HepG2 (cell line): ENCODE results near the gene SPNS2. TPM values are rescaled to one million over a fixed set of nuclear protein-coding genes. Genes with fewer than 3 reads are reported as not detected.

ENCODE experiments used
- ATAC-seq: fragments of 200-7000 bp; cut with Tn5 transposase; 3 replicates; pipeline ENCODE4 v1.9.1; 2020; ENCODE audit warnings: mild to moderate bottlenecking, moderate library complexity
- BruUV-seq: library from RNA; stranded (reverse); fragments of 400-500 nt; replicated peaks from 2 replicates; lab custom pipeline; 2021; lab: Mats Ljungman, UMichigan
- CTCF ChIA-PET: fragments of 300-600 bp; formaldehyde crosslinking; extraction: SDS; loops from one replicate; lab custom pipeline; 2021; ENCODE audit warnings: low total read pairs, inconsistent platforms, low intra/inter-chr PET ratio; lab: Yijun Ruan, JAX
- POLR2A ChIA-PET: fragments of 350-600 bp; sonication (Branson Sonifier 250); formaldehyde crosslinking; loops from one replicate; lab custom pipeline; 2020; ENCODE audit warnings: antibody characterized with exemption, inconsistent platforms; lab: Yijun Ruan, JAX
- DNase-seq: peaks from one replicate; pipeline ENCODE4 v3.0.0-alpha.2; 2015; ENCODE audit warnings: low spot score
- FAIRE-seq: peaks from 3 replicates; lab custom pipeline; 2011; peaks lifted over from hg19 to GRCh38; lab: Jason Lieb, UNC
- H2AFZ ChIP-seq: one replicate; pipeline ENCODE4 v1.6.1; 2011; ENCODE audit warnings: low read length, inconsistent platforms
- H3K27ac ChIP-seq: fragments of 300-600 bp; 3 replicates; pipeline ENCODE4 v1.8.0; 2011; ENCODE audit warnings: mixed run types, mild to moderate bottlenecking, mixed read lengths, low read length, inconsistent platforms; ENCODE audit not compliant: insufficient read depth; ENCODE audit errors: extremely low read length
- H3K27me3 ChIP-seq, 2 experiments: fragments of 200-600 bp in 1 of 2; 2 replicates in 1 of 2; 3 replicates in 1 of 2; pipeline versions ENCODE4 v1.6.0 to v1.8.0; 2011; ENCODE audit warnings: low read length in 2 of 2, mild to moderate bottlenecking in 2 of 2, moderate library complexity in 2 of 2, inconsistent platforms in 1 of 2; ENCODE audit not compliant: insufficient read depth in 2 of 2, control insufficient read depth in 1 of 2
- H3K36me3 ChIP-seq, 2 experiments: fragments of 200-600 bp in 1 of 2; replicated peaks in 1 of 2; 2 replicates in 1 of 2; 3 replicates in 1 of 2; pipeline versions ENCODE4 v1.5.1 to v1.8.0; 2011; ENCODE audit warnings: low read length in 2 of 2, inconsistent platforms in 1 of 2; ENCODE audit not compliant: insufficient read depth in 2 of 2, control insufficient read depth in 1 of 2
- H3K4me1 ChIP-seq: 2 replicates; pipeline ENCODE4 v1.5.1; 2012; ENCODE audit warnings: low read length, inconsistent platforms; ENCODE audit not compliant: insufficient read depth
- H3K4me2 ChIP-seq: 2 replicates; pipeline ENCODE4 v1.6.0; 2011; ENCODE audit warnings: low read depth, low read length, inconsistent platforms
- H3K4me3 ChIP-seq, 3 experiments: fragments of 200-600 bp in 1 of 3; sonication (generic), shearing (Covaris generic) in 1 of 3; replicated peaks in 1 of 3; 2 replicates each; pipeline ENCODE4 v1.5.1; 2011 to 2016; ENCODE audit warnings: low read length in 3 of 3, inconsistent platforms in 2 of 3, low read depth in 2 of 3, mild to moderate bottlenecking in 2 of 3, control low read depth in 1 of 3, mixed read lengths in 1 of 3; ENCODE audit not compliant: insufficient read depth in 1 of 3
- H3K79me2 ChIP-seq: one replicate; pipeline ENCODE4 v1.6.1; 2011; ENCODE audit warnings: low read length, inconsistent platforms; ENCODE audit not compliant: insufficient read depth
- H3K9ac ChIP-seq: 2 replicates; pipeline ENCODE4 v1.6.0; 2011; ENCODE audit warnings: mild to moderate bottlenecking, low read depth, low read length, inconsistent platforms; ENCODE audit not compliant: insufficient read depth
- H3K9me3 ChIP-seq: 2 replicates; pipeline ENCODE4 v1.5.1; 2012; ENCODE audit warnings: mild to moderate bottlenecking, low read length
- H4K20me1 ChIP-seq: 2 replicates; pipeline ENCODE4 v1.6.0; 2011; ENCODE audit warnings: inconsistent platforms, mild to moderate bottlenecking, low read length, moderate library complexity; ENCODE audit not compliant: insufficient read depth
- ETV5 ChIP-seq: IDR thresholded peaks from 2 replicates; pipeline ENCODE4 v1.6.1; 2018; ENCODE audit warnings: missing biosample characterization, missing genetic modification reagents, inconsistent platforms, borderline replicate concordance
- HDAC1 ChIP-seq: sonication (generic); formaldehyde crosslinking; IDR thresholded peaks from 2 replicates; pipeline ENCODE4 v1.5.1; 2020; ENCODE audit warnings: mild to moderate bottlenecking, missing genetic modification reagents
- HOXA9 ChIP-seq: sonication (generic); formaldehyde crosslinking; IDR thresholded peaks from 2 replicates; pipeline ENCODE4 v1.8.1; 2022; ENCODE audit warnings: missing genetic modification reagents, mild to moderate bottlenecking, moderate library complexity, borderline replicate concordance
- MIER3 ChIP-seq: IDR thresholded peaks from 2 replicates; pipeline ENCODE4 v1.6.1; 2016; ENCODE audit warnings: missing compliant biosample characterization, borderline replicate concordance
- SMAD9 ChIP-seq: sonication (generic); formaldehyde crosslinking; IDR thresholded peaks from 2 replicates; pipeline ENCODE4 v1.5.1; 2020; ENCODE audit warnings: mild to moderate bottlenecking, missing genetic modification reagents
- SMARCE1 ChIP-seq: fragments of 450-650 bp; IDR thresholded peaks from 2 replicates; pipeline ENCODE4 v1.6.1; 2017; ENCODE audit warnings: borderline replicate concordance
- YY1 ChIP-seq: IDR thresholded peaks from 2 replicates; pipeline ENCODE4 v1.6.1; 2011; ENCODE audit warnings: low read length, low read depth, moderate library complexity, mild to moderate bottlenecking; ENCODE audit not compliant: insufficient read depth, insufficient replicate concordance
- ZBTB42 ChIP-seq: sonication (generic); formaldehyde crosslinking; IDR thresholded peaks from 2 replicates; pipeline ENCODE4 v1.5.0; 2020; ENCODE audit warnings: mild to moderate bottlenecking, missing genetic modification reagents
- ZFP90 ChIP-seq: sonication (generic); formaldehyde crosslinking; IDR thresholded peaks from 2 replicates; pipeline ENCODE4 v1.8.0; 2022; ENCODE audit warnings: missing genetic modification reagents, mild to moderate bottlenecking, inconsistent platforms, borderline replicate concordance
- ZNF430 ChIP-seq: sonication (generic); formaldehyde crosslinking; IDR thresholded peaks from 2 replicates; pipeline ENCODE4 v1.9.0; 2021; ENCODE audit warnings: mild to moderate bottlenecking, missing genetic modification reagents
- ZNF552 ChIP-seq: sonication (generic); formaldehyde crosslinking; IDR thresholded peaks from 2 replicates; pipeline ENCODE4 v1.9.0; 2022; ENCODE audit warnings: missing genetic modification reagents, mild to moderate bottlenecking, borderline replicate concordance
- WGBS: methylation state at CpG from one replicate; pipeline ENCODE4 v1.1.6; 2017; ENCODE audit warnings: low lambda C conversion rate; 5-methylcytosine and 5-hydroxymethylcytosine counted together
- in situ Hi-C: cut with HindIII; loops from 2 replicates; pipeline ENCODE4 v1.10.0; 2017; ENCODE audit warnings: low pct_unique_long_range_greater_than_20kb; ENCODE audit not compliant: extremely low pct_ligation_motif_present
- intact Hi-C: fragments of 100-400 bp; cut with micrococcal nuclease; formaldehyde crosslinking; loops from one replicate; pipeline ENCODE4 v1.10.0; 2022; ENCODE audit not compliant: unreplicated experiment
- polyA plus RNA-seq, 8 experiments: library from polyadenylated mRNA; depleted of rRNA in 3 of 8; stranded (reverse) in 7 of 8; unstranded in 1 of 8; fragments of >200 nt; fragmentation: Illumina TruSeq in 4 of 8; extraction: Trizol in 4 of 8; gene quantifications; 2 replicates each; pipeline versions ENCODE4 v1.2.1 to v1.2.3, GENCODE V29; 2011 to 2016; ENCODE audit warnings: low read depth in 4 of 8, missing spikeins in 1 of 8, mixed read lengths in 1 of 8; ENCODE audit not compliant: insufficient read depth in 1 of 8
- total RNA-seq, 5 experiments: library from RNA; depleted of rRNA; stranded (reverse); fragments of >200 nt; fragmentation: Illumina TruSeq; extraction: Trizol; gene quantifications; 2 replicates each; pipeline ENCODE4 v1.2.3, GENCODE V29; 2016; ENCODE audit warnings: low read depth in 1 of 5
- TF ChIP-seq, protein P1 (sequence below): sonication (generic); formaldehyde crosslinking; conservative IDR thresholded peaks from 2 replicates; pipeline ENCODE4 v1.4.0; 2020; ENCODE audit warnings: missing genetic modification reagents
- TF ChIP-seq, protein P2 (sequence below): sonication (generic); formaldehyde crosslinking; IDR thresholded peaks from 2 replicates; pipeline ENCODE4 v1.5.0; 2020; ENCODE audit warnings: missing genetic modification reagents
- TF ChIP-seq, protein P3 (sequence below): sonication (generic); formaldehyde crosslinking; IDR thresholded peaks from 2 replicates; pipeline ENCODE4 v1.8.1; 2023; ENCODE audit warnings: mild to moderate bottlenecking, missing genetic modification reagents, borderline replicate concordance

The SPNS2 gene
- total and polyA plus RNA-seq, 2 of the 13 experiments (the other 11 are each of a cell fraction or from before 2014, with no cell fraction given), result 0.01 TPM; not detected in 1

DNA sequence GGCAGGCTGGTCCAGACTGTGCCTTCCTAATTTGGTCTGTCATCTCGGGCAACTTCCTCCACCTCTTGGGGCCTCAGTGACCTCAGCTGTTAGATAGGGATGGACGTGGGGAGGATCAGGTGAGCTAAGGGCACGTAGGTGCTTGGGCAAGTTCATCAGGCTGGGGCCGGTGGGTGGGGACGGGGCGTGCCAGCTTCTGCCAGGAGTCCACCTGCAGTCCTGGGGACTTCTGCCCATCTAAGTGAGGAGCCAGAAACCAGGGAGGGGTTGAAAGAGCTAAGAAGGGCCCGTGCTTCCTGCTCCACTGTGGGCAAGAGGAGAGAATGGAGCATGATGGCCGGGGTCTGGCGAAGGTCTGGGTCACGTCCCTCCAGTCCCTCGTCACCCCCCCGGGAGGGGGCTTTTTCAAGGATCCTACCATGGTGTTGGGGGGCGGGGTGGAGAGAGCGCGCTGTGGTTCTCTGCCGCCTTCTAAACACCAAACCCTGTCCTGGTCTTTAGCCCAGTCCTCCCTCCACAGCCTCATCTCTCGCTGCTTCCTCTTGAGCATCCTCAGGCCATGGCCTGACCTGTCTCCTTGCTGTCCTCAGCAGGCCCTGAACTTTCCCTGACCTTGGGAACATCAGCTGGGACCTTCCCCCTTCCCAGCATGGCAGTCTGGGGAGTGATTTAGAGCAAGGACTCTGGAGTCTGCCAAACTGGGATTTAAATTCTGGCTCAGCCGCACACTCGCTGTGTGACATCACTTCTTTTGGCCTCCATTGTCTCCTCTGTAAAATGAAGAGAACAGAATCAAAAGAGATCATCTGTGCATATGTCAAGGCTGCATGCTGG is 21.6 kb downstream of the SPNS2 start:
- H3K36me3 ChIP-seq, result no peaks in the 10 kb centered on the region
- H3K79me2 ChIP-seq, result no peaks in the 10 kb centered on the region
- FAIRE-seq (no peak), DNase-seq (no peak), ATAC-seq (no peak)
- H3K4me3 ChIP-seq, result peak overlapping the region in 1 of 3 experiments; percentile 44; a peak in 1 of 6 replicates
- no peak overlapping the region for H3K27ac ChIP-seq
- intact Hi-C loops (no loop called here), in situ Hi-C loops (no loop called here)
- POLR2A ChIA-PET, result no interaction called here
- no TSS peak for BruUV-seq
- CTCF ChIA-PET, result no interaction called here
- H2AFZ ChIP-seq, result no peak overlapping the region
- TF ChIP-seq ZBTB42 (CRISPR knock-in tag) (no peak), ETV5 (CRISPR knock-in tag) (no peak), ZNF552 (CRISPR knock-in tag) (no peak), YY1 (no peak), MIER3 (CRISPR knock-in tag) (no peak), HOXA9 (CRISPR knock-in tag) (no peak), SMARCE1 (no peak), SMAD9 (CRISPR knock-in tag) (no peak), ZNF430 (CRISPR knock-in tag) (no peak), ZFP90 (CRISPR knock-in tag) (no peak), HDAC1 (CRISPR knock-in tag) (no peak)
- TF ChIP-seq, protein P1, sequence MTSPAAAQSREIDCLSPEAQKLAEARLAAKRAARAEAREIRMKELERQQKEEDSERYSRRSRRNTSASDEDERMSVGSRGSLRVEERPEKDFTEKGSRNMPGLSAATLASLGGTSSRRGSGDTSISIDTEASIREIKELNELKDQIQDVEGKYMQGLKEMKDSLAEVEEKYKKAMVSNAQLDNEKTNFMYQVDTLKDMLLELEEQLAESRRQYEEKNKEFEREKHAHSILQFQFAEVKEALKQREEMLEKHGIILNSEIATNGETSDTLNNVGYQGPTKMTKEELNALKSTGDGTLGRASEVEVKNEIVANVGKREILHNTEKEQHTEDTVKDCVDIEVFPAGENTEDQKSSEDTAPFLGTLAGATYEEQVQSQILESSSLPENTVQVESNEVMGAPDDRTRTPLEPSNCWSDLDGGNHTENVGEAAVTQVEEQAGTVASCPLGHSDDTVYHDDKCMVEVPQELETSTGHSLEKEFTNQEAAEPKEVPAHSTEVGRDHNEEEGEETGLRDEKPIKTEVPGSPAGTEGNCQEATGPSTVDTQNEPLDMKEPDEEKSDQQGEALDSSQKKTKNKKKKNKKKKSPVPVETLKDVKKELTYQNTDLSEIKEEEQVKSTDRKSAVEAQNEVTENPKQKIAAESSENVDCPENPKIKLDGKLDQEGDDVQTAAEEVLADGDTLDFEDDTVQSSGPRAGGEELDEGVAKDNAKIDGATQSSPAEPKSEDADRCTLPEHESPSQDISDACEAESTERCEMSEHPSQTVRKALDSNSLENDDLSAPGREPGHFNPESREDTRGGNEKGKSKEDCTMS (CRISPR knock-in tag), result no peak
- TF ChIP-seq, protein P2, sequence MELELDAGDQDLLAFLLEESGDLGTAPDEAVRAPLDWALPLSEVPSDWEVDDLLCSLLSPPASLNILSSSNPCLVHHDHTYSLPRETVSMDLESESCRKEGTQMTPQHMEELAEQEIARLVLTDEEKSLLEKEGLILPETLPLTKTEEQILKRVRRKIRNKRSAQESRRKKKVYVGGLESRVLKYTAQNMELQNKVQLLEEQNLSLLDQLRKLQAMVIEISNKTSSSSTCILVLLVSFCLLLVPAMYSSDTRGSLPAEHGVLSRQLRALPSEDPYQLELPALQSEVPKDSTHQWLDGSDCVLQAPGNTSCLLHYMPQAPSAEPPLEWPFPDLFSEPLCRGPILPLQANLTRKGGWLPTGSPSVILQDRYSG (CRISPR knock-in tag), result no peak
- TF ChIP-seq, protein P3, sequence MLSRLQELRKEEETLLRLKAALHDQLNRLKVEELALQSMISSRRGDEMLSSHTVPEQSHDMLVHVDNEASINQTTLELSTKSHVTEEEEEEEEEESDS, result no peak
- H3K4me2 ChIP-seq, result no peak overlapping the region
- peaks cover 15% of the 10 kb centered on the region for H3K4me1 ChIP-seq
- H3K9me3 ChIP-seq, result no peaks in the 10 kb centered on the region
- WGBS, result 58% methylated on average over 14 of the region's 19 CpGs
- H3K9ac ChIP-seq, result no peak overlapping the region
- H3K27me3 ChIP-seq, result peaks cover 4 to 67% of the 10 kb centered on the region in 2 experiments
- no peaks in the 10 kb centered on the region for H4K20me1 ChIP-seq
